LNCaP clone FGC (cell line): ENCODE data around the gene DIPK1A.

Experiments
- DNase-seq: peaks from one replicate; pipeline ENCODE4 v3.0.0-alpha.2; 2011; ENCODE audit warnings: low read depth
- H3K4me3 ChIP-seq: 2 replicates; pipeline ENCODE4 v1.5.1; 2011; ENCODE audit warnings: mild to moderate bottlenecking, low read depth, low read length, control low read depth
- CTCF ChIP-seq: IDR thresholded peaks from 2 replicates; pipeline ENCODE4 v1.5.1; 2012; ENCODE audit warnings: mild to moderate bottlenecking; ENCODE audit not compliant: control insufficient read depth, insufficient read depth; ENCODE audit errors: extremely low read depth

The DIPK1A gene

GRCh38 chr1:92992877-92993276, 31.6 kb upstream of the DIPK1A start:
- TF ChIP-seq CTCF, result no peak
- H3K4me3 ChIP-seq, result no peak overlapping the region
- no peak for DNase-seq

- TF ChIP-seq CTCF, result no peak
- no peak overlapping the region for H3K4me3 ChIP-seq
- DNase-seq, result no peak
Observed at GRCh38 chr1:92992054-92992453, 30.8 kb upstream of the DIPK1A start.

- TF ChIP-seq CTCF, result no peak
- no peak overlapping the region for H3K4me3 ChIP-seq
- DNase-seq, result no peak
Observed at GRCh38 chr1:92990828-92991227, 29.6 kb upstream of the DIPK1A start.

- no peak overlapping the region for H3K4me3 ChIP-seq
- no peak for TF ChIP-seq CTCF
- DNase-seq, result no peak
Observed at GRCh38 chr1:92989936-92990583, 28.8 kb upstream of the DIPK1A start.

- no peak overlapping the region for H3K4me3 ChIP-seq
- DNase-seq, result no peak
- no peak for TF ChIP-seq CTCF
Observed at GRCh38 chr1:92989253-92989652, 28.0 kb upstream of the DIPK1A start.

- DNase-seq, result no peak
- TF ChIP-seq CTCF, result no peak
- H3K4me3 ChIP-seq, result no peak overlapping the region
Observed at GRCh38 chr1:92987462-92987861, 26.2 kb upstream of the DIPK1A start.

GRCh38 chr1:92985101-92985500, 23.8 kb upstream of the DIPK1A start:
- no peak for DNase-seq
- H3K4me3 ChIP-seq, result no peak overlapping the region
- TF ChIP-seq CTCF, result no peak
